Panc1 (cell line): ENCODE data around the gene COA8. TPM values are rescaled to one million over a fixed set of nuclear protein-coding genes. Genes with fewer than 3 reads are reported as not detected.

Source experiments
- ATAC-seq: fragments of 200-7000 bp; cut with Tn5 transposase; 2 replicates; pipeline ENCODE4 v1.9.1; 2020; ENCODE audit warnings: mild to moderate bottlenecking, moderate library complexity
- BruUV-seq: library from RNA; stranded (reverse); fragments of 400-500 nt; replicated peaks from 2 replicates; lab custom pipeline; 2021; lab: Mats Ljungman, UMichigan
- CTCF ChIA-PET: fragments of 300-600 bp; sonication (Branson Sonifier 250); formaldehyde crosslinking; loops from one replicate; lab custom pipeline; 2022; ENCODE audit warnings: antibody characterized with exemption; lab: Charles Lee
- POLR2A ChIA-PET: fragments of 300-600 bp; sonication (Branson Sonifier 250); formaldehyde crosslinking; loops from one replicate; lab custom pipeline; 2022; ENCODE audit warnings: antibody characterized with exemption; lab: Charles Lee
- DNase-seq: peaks from one replicate; pipeline ENCODE4 v3.0.0-alpha.2; 2010; ENCODE audit warnings: low read depth, low spot score
- H3K27ac ChIP-seq: 2 replicates; pipeline ENCODE4 v1.5.1; 2011; ENCODE audit warnings: mild to moderate bottlenecking, low read length, inconsistent platforms
- H3K27me3 ChIP-seq: fragments of 200-500 bp; sonication (Bioruptor generic); 2 replicates; pipeline ENCODE4 v1.6.0; 2014; ENCODE audit warnings: low read length, inconsistent platforms; ENCODE audit not compliant: control insufficient read depth, insufficient read depth
- H3K36me3 ChIP-seq: fragments of 200-500 bp; sonication (Bioruptor generic); 2 replicates; pipeline ENCODE4 v1.5.1; 2014; ENCODE audit warnings: inconsistent platforms, mild to moderate bottlenecking, low read length, moderate library complexity; ENCODE audit not compliant: control insufficient read depth, insufficient read depth
- H3K4me1 ChIP-seq: 2 replicates; pipeline ENCODE4 v1.5.1; 2011; ENCODE audit warnings: inconsistent platforms, mild to moderate bottlenecking, low read length, moderate library complexity; ENCODE audit not compliant: control insufficient read depth, insufficient read depth
- H3K4me3 ChIP-seq, 2 experiments: 2 replicates each; pipeline ENCODE4 v1.5.1; 2011 to 2012; ENCODE audit warnings: low read depth in 2 of 2, low read length in 2 of 2, mild to moderate bottlenecking in 2 of 2, inconsistent platforms in 1 of 2, moderate library complexity in 1 of 2
- H3K9me3 ChIP-seq: fragments of 200-500 bp; sonication (Bioruptor generic); 2 replicates; pipeline ENCODE4 v1.5.1; 2014; ENCODE audit warnings: low read depth, mild to moderate bottlenecking, inconsistent platforms, low read length, moderate library complexity; ENCODE audit not compliant: control insufficient read depth, insufficient read depth
- CTCF ChIP-seq: fragments of 450-650 bp; IDR thresholded peaks from 2 replicates; pipeline ENCODE4 v1.5.1; 2017; ENCODE audit warnings: mild to moderate bottlenecking
- POLR2AphosphoS5 ChIP-seq: IDR thresholded peaks from 2 replicates; pipeline ENCODE4 v1.6.1; 2012; ENCODE audit warnings: mild to moderate bottlenecking, low read depth, low read length, moderate library complexity
- REST ChIP-seq, 2 experiments: IDR thresholded peaks; 2 replicates each; pipeline ENCODE4 v1.6.1; 2011 to 2012; ENCODE audit warnings: low read depth in 2 of 2, control low read depth in 1 of 2, low read length in 1 of 2, mild to moderate bottlenecking in 1 of 2, moderate library complexity in 1 of 2; ENCODE audit not compliant: insufficient read depth in 1 of 2
- SIN3A ChIP-seq: IDR thresholded peaks from 2 replicates; pipeline ENCODE4 v1.6.1; 2012; ENCODE audit warnings: low read depth, mild to moderate bottlenecking, low read length, moderate library complexity, borderline replicate concordance; ENCODE audit not compliant: insufficient read depth
- TCF7L2 ChIP-seq: IDR thresholded peaks from 2 replicates; pipeline ENCODE4 v1.6.1; 2011; ENCODE audit warnings: mild to moderate bottlenecking, low read depth, low read length, inconsistent platforms
- in situ Hi-C: cut with HindIII; loops from 2 replicates; pipeline ENCODE4 v1.10.0; 2016; ENCODE audit warnings: low sequenced_read_pairs, low pct_unique_long_range_greater_than_20kb
- intact Hi-C: fragments of 100-400 bp; cut with micrococcal nuclease; formaldehyde crosslinking; loops from one replicate; pipeline ENCODE4 v1.10.0; 2022; ENCODE audit not compliant: unreplicated experiment
- total RNA-seq: library from RNA; stranded (reverse); gene quantifications from one replicate; pipeline ENCODE4 v1.2.1, GENCODE V29; 2021; ENCODE audit not compliant: unreplicated experiment

COA8 gene
- total RNA-seq, 1 experiment from 2014 or later: 42.2 TPM

DNA sequence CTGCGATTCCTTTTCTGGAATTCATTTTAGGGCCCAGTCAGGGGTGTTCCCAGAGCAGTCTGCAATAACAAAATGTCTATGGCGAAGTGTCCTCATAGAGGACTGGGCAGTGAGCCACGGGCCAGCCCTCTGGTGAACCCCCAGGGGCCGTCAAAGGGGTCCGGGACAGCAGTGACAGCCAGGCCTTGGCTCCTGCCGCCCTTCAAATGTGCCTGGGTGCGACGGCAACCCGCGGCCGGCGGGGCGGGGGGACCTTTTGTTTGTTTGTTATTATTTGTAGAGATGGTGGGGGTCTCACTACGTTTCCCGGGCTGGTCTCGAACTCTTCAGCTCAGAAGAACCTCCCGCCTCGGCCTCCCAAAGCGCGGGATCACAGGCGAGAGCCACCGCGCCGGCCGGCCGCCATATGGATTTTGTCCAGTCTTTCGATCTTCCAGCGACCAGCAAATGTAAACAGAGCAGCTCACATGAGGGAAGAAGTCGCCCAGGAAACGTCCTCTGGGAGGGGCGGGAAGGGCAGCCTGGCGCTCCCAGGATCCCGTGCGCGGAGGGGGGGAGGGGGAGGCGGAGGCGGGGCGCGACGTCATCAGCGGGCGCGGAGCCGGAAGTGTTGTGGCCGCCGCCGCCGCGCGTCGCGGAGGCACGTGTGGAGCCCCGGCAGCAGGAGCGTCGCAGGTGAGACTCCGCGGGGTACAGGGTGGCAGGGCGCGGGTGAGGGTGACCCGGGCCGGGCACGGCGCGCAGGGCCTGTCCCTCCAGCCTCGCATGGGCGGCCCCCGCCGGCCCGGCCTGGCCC is 34.0 kb upstream of the COA8 start, which contains the start of gene TRMT61A:
Gene TRMT61A (plus strand): TSS at position 610 of the 796 bp plus-strand sequence. CDS start 783 bp downstream, outside the sequence.
- H3K27ac ChIP-seq: peak within 1 kb of the TSS; percentile 89
- ChIA-PET CTCF (interaction anchor here (0.6 to 1.5 kb wide), 2 partner anchors 10 to 1477 kb away, joined by 4 to 7 read pairs; no protein-coding TSS in a partner anchor), POLR2A (interaction anchor here (0.6 to 0.7 kb wide), 3 partner anchors 21 to 168 kb away, joined by 4 to 5 read pairs (median 4); no protein-coding TSS in a partner anchor)
- peaks cover 36% of the 10 kb centered on the region for H3K4me1 ChIP-seq
- in situ Hi-C loops: no loop called here
- intact Hi-C loops: no loop called here
- TF ChIP-seq REST (IDR thresholded peaks at IDR 0.05; ENCODE audit: insufficient read depth in 1 of 2, low read depth in 2 of 2, low read length in 1 of 2): no peak
- peak; percentile 96 for TF ChIP-seq SIN3A
- TF ChIP-seq POLR2AphosphoS5: peak; percentile 53
- no peak for TF ChIP-seq TCF7L2
- no peak for TF ChIP-seq CTCF
- peaks cover 4% of the 10 kb centered on the region; the same call in 1 of the 2 replicates for H3K36me3 ChIP-seq
- ATAC-seq (peak; percentile 81), DNase-seq (no peak)
- no peaks in the 10 kb centered on the region for H3K27me3 ChIP-seq
- no peaks in the 10 kb centered on the region for H3K9me3 ChIP-seq
- H3K4me3 ChIP-seq: peak within 1 kb of the TSS; percentile 90 to 94
- BruUV-seq: TSS peak; percentile 96

GRCh38 chr14:103529383-103530365 is 33.1 kb upstream of the COA8 start:
- intact Hi-C loops: no loop called here
- ChIA-PET POLR2A (interaction anchor here (0.7 to 1.2 kb wide), 3 partner anchors 9 to 20 kb away, joined by 3 to 5 read pairs (median 4); no protein-coding TSS in a partner anchor), CTCF (interaction anchor here (1.5 kb wide), 1 partner anchor 11 kb away, joined by 7 read pairs; no protein-coding TSS in a partner anchor)
- BruUV-seq: no TSS peak
- no peaks in the 10 kb centered on the region for H3K27me3 ChIP-seq
- H3K36me3 ChIP-seq: peaks cover 4% of the 10 kb centered on the region; the same call in 1 of the 2 replicates
- ATAC-seq: no peak; the same call in 1 of the 2 replicates
- H3K4me1 ChIP-seq: peaks cover 32% of the 10 kb centered on the region
- no peak for DNase-seq
- in situ Hi-C loops: no loop called here
- no peaks in the 10 kb centered on the region for H3K9me3 ChIP-seq
- TF ChIP-seq REST (IDR thresholded peaks at IDR 0.05; ENCODE audit: insufficient read depth in 1 of 2, low read depth in 2 of 2, low read length in 1 of 2) (peak in 1 of 2 experiments; percentile 49; a peak in 1 of 4 replicates), CTCF (no peak), SIN3A (no peak), TCF7L2 (no peak), POLR2AphosphoS5 (no peak)
- H3K4me3 ChIP-seq: peak overlapping the region; percentile 90 to 94
- H3K27ac ChIP-seq: peak overlapping the region; percentile 88
